HG03025 (cell line): ENCODE results near the gene GPR32.
A peak's percentile ranks its signal among the peaks of the same experiment; 100 is the strongest.
"Not testable (repeated sequence)": the region's sequence is repeated elsewhere in the genome, so short reads cannot be mapped to it uniquely, and the experiment has no call there.

Experiments used
- ATAC-seq: cut with Tn5 transposase; IDR thresholded peaks from one replicate; pipeline ENCODE4 v1.9.1; 2021; ENCODE audit warnings: mild to moderate bottlenecking, moderate library complexity; ENCODE audit not compliant: unreplicated experiment, low FRiP score

GPR32 gene

DNA sequence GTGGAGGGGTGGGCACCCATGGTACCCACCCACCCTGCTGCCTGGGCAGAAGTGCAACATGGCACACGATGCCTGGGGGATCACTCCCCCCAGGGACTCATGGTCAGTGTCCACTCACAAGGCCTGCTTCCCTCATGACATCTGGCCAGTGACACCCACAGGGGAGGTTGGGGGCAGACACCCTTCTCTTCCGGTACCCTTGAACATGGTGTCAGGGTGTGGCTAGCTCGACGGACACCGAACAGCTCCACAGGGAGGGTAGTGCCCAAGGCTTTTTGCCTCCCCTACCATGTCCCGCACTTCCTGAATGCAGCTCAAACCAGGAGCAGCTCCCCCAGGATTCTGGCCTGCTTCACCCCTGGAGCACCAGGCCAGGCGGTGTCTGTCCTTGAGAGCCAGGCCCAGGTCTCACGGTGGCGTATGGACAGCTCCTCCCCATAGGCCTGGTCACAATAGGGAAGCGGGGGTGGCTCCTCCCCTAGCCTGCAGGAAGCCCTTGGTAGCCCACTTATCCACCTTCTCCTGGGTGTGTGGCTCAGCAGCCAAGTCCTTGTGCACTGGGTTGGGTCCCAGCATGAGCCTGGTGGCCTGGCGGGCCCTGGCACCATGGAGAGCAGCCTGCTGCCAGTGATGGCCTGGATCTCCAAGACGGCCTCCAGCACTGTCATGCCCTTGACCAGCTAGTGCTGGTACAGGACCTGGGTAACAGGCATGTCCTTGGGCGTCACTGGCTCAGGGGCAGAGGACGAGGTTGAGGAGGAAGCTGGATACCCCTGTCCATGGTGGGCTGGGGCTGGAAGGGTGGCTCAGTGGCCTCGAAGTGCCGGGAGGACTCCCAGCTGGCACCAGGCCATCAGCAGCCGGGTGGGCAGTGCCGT, 27.8 kb downstream of the GPR32 start:
- ATAC-seq: no peak

DNA sequence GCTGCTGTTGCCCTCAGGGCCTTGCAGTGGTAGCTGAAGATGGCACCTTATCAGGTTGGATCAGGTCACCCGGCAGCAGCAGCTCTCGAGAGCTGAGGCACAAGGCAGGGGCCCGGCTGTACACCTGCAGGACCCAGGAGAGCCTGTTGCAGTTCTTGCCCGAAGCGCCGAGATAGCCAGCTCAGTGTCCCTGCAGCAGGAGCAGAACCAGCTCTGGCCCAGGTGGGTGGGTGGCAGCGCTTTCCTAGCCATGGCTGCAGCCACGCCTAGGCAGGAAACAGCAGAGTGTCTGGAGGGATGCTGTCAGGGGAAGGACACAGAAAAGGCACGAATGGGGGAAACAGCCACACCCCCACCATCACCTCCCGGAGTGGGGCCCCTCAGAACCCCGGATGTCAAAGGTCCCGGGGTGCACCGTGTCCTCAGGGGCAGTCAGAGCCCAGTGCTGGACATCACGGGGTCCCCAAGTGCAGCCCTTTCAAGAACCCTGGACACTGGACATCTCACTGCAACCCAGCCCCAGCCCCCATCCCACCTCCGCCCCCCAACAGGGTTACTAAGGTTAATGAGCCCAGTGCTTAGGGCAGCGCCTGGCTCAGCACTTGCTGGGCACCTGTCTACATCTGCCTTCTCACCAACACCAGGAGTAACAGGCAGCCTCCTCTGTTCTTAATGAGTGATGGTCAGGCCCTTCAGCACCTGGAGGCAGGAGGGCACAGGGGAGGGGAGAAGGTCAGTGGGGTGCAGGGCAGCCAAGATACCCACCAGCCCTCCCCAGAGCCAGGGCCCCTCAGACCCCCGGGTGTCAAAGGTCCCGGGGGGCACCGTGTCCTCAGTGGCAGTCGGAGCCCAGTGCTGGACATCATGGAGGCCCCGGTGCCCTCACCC, 28.6 kb downstream of the GPR32 start:
- ATAC-seq: no peak

DNA sequence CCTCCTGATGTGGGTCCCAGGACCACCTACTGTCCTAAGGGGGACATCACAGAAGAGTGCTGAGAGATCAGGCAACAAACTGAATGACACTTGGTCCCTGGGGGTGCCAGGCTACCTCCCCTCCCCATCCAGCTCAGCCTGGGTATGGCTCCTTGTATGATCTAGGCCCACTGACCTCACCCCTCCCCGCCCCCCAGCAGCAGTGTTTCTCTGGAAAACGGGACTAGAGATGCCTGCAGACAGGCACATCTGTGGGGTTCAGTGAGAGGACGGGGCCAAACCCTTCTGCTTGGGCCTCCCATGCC, 29.2 kb downstream of the GPR32 start:
- no peak for ATAC-seq

- no peak for ATAC-seq
These were observed 30.8 kb downstream of the GPR32 start for GRCh38 chr19:50801107-50801506.

DNA sequence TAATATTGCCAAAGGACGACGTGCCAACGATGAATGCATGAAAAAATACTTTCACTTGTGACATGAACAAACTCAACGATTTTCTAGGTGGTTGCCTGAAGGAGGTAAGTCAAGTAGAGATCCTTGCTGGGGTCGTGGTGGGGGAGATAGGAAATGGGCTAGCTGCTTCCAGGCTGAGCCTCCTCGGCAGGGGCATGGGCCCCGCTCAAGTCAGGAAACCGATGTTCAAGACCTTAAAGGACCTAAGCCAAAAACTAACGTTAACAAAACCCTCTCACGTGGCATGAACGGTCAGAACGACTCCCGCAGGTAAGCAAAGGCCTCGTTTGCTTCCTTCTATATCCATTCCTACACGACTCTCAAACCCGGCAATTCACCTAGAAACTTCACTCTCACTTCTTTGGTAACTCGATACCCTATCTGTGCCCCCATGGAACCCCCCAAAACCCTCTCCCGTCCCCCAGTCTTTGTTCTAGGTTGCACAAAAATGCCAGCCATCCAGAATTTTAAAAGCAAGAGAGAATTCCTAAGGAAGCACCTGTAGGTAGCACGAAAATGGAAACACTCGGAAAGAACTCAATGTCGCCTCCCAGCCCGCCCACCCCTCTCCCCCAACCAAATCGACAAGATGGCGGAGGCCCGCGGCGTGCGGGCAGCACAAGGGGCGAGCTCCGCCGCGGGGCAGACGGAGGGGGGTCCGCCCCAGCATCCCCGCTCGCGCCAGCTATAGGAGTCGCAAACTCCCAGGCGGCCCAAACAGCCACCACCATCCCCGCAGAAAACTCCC, 33.6 kb downstream of the GPR32 start:
- peak; percentile 23 for ATAC-seq

- ATAC-seq: peak; percentile 82
These were observed 34.4 kb downstream of the GPR32 start for GRCh38 chr19:50804420-50805272.

DNA sequence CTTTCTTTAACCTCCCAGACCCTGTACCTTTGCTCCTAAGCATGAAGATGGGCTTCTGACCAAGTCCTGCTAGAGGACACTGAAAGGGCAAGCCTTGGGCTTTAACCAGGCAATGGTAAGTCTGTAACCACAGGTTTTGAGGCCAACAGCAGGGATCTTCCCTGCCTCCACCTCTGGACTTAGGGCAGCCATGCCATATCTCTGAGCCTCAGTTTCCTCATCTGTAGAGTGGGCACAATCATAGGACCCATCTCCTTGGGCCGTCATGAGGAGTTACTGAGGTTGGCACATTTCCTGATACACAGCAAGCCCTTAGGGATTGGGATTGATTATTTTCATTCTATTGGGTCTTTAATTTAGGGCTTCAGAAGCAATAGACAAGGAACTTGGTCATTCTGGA, 38.6 kb downstream of the GPR32 start:
- ATAC-seq: no peak

- not testable (repeated sequence) for ATAC-seq
These were observed 41.5 kb downstream of the GPR32 start for GRCh38 chr19:50811622-50812238.

DNA sequence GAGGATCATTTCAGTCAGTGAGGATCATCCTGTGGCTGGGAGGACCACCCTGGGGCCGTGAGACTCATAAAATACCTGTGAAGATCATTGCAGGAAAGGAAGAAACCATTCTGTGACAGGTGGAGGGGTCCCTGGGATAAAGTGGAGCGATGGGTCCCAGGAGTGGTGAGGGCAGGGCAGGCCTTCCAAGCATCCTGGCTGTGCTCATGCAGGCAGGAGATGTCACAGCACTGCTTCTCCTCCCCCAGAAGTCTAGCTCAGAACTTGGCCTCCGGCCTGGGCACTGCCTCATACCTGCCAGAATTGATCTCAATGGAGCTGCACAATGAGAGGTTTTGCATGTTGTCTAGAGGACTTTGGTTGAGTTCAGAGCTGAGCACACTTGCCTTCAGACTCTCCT, 42.2 kb downstream of the GPR32 start:
- ATAC-seq: no peak

GRCh38 chr19:50814883-50815282, 44.6 kb downstream of the GPR32 start:
- ATAC-seq: no peak

GRCh38 chr19:50815439-50815838, 45.2 kb downstream of the GPR32 start:
- ATAC-seq: no peak

DNA sequence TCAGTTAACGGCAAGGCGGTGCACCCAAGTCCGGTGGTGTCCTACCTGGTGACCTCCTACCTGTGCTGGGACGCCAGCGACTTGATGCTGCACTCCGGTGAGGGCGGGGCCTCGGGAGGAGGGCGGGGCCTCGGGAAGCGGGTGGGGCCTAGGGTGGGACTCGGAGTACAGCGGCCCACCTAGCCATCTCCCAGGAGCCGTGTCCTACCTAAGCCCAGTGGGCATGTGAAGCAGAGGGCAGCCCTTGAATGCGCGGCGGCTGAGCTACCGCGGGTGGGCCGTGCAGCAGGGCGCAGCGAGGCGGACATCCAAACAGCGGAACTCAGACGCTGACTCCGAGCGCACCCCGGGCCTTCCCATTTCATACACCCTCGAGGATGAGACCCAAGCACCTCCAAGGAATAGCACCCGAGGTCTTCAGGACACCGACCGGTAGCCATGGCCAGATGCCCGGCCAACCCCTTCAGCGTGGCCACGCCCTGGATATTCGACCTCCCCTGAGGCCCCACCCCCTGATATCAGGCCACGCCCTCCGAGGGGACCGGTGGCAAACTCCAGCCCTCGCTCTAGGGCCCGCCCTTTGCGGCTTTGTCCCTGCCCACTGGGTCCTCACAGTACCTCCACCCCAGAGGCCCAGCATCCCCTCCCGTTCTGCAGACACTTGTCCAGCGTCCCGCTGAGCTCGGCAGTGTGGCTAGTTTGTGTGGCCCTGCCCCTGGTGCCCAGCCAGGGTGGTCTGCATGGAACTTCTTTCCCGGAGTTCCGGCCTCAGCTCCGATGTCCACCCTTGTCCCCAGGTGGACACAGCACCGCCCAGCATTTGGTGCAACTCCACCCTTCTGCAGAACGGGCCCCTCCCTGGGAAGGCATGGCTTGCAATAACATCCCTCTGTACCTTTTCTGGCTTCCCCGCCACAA, 47.9 kb downstream of the GPR32 start:
- ATAC-seq: peak; percentile 42

- no peak for ATAC-seq
These were observed 48.7 kb downstream of the GPR32 start for GRCh38 chr19:50818859-50819472.

DNA sequence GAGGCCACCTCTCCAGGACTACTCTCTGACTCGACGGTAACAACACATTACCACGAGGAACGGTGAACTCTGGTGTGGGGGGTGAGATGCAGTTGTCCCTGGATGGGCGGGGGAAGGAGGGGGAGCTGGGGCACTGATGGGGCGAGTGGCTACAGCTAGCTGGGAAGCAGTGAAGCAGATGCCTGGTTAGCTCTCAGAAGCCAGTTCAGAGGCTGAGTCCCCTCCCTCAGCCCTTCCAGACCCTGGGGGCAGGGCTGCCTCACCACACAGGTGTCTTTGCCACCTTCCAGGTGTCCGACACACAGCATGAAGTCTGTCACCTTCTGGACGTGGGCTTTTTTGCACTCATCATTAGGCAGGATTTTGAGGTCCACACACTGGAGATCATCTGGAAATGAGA, 49.4 kb downstream of the GPR32 start:
- no peak for ATAC-seq

- no peak for ATAC-seq
These were observed 49.8 kb downstream of the GPR32 start for GRCh38 chr19:50820086-50820485.

DNA sequence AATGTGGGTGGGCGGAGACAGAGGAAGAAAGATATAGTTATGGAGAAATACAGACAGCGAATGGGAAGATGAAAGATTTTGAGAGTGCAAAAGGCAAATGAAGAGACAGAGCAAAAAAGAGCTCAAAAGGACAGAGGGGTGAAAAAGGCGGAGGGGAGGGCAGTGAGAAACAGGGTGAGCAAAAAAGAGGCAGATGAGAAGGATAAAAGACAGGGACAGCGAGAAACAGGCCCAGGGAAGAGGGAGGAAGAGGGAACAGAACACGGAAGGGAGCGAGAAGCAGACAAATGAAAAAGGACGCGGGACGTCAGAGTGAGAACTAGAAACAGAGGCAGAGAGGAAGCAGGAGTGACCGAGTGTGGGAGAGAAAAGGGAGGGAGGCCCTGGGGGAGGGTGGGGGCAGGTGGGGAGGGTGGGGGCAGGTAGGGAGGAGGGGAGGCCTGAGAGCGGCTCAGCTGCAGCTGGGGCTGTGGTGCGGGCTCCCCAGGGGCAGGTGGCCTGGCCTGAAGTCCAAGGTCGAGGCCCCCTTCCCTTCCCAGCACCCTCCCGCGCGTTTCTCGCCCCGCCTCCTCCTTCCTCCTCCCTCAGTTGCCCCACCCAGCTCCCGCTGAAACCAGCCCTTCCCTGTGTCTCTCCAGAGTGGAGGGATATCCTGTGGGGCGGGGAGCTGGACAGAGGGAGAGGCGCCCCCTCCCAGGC, 50.4 kb downstream of the GPR32 start:
- ATAC-seq: no peak

DNA sequence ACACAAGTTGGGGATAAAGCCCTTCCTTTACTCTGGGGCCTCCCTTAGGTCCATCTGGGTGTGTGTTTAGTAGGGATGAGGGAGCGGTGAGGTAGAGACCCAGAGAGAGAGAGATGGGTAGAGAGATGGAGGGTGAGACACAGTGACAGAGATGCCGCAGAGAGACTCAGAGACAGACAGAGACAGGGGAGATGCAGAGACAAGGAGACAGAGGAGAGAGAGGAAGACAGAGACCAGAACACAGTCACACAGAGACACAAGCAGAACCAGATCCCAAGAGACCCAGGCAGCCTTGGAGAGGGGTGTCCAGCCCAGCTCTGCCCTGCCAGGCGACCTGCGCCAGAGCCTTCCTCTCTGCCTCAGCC, 51.0 kb downstream of the GPR32 start:
- ATAC-seq: no peak
